GM18873 (cell line): Measurements from ENCODE around the gene TAF13.
"Not testable (repeated sequence)": the region's sequence is repeated elsewhere in the genome, so short reads cannot be mapped to it uniquely, and the experiment has no call there.

ENCODE experiments used
- ATAC-seq: cut with Tn5 transposase; IDR thresholded peaks from one replicate; pipeline ENCODE4 v1.9.1; 2021; ENCODE audit warnings: mild to moderate bottlenecking, moderate library complexity, moderate number of reproducible peaks; ENCODE audit not compliant: unreplicated experiment, low FRiP score

TAF13 gene

DNA sequence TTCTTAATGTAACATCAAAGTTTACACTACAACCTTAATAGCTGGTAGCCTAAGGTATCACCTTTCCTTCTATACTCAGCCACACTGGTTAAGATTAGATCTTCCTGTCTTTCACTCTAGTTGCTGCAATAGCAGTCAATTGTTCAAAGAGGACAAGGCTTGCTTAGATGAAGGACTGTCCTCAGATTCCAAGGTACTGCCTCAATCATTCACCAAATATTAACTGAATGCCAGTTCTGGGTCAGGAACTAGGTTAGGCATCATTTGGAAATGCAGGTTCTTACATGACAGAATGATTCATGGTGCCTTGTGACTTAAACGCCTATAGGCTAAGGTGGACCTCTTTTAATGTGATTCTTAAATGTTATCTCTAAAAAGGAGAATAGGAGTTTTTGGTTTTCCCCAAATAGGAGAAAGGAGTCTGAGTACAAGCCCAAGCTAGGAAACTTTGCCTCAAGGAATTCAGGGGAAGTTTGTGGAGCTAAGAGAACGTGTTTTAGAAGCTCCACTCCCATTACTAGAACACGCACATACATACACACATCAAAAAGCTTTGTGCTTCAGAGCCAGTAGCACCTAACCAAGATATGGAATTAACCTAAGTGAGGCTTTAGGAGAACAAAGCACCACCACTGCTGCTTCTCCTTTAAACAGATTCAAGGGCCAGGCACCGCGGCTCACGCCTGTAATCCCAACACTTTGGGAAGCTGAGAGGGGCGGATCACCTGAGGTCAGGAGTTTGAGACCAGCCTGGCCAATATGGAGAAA lies 25.4 kb downstream of the TAF13 start:
- ATAC-seq: no peak

DNA sequence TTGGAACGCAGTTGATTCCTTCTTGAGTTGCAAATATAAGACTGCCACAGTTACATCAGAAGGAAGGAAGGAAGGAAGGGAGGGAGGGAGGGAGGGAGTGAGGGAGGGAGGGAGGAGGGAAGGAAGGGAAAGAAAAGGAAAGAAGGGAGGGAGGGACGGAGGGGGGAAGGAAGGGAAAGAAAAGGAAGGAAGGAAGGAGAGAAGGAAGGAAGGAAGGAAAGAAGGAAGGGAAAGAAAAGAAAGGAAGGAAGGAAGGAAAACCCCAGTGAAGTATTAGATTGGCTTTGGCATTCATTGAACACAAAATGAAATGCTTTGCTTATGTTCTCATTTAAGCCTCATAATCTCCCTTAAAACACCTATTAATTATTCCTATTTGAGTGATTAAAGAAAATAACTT lies 27.5 kb downstream of the TAF13 start:
- ATAC-seq: no peak

DNA sequence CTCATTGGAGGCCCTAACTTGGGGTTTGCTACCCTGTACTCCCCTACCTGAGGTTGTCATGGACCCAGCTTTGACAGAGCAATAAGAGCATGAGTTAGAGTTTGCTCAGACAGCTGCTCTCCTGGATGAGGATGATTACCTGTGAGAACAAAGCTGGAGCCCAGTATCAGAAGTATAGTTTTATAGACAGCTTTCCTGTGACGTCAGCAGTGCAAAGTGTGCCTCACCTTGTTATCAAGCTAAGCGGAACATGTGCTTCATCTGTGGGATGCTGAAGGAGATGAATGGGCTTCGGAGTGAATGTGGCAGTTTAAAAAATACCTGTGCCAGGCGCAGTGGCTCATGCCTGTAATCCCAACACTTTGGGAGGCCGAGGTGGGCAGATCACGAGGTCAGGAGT lies 28.5 kb downstream of the TAF13 start:
- no peak for ATAC-seq

DNA sequence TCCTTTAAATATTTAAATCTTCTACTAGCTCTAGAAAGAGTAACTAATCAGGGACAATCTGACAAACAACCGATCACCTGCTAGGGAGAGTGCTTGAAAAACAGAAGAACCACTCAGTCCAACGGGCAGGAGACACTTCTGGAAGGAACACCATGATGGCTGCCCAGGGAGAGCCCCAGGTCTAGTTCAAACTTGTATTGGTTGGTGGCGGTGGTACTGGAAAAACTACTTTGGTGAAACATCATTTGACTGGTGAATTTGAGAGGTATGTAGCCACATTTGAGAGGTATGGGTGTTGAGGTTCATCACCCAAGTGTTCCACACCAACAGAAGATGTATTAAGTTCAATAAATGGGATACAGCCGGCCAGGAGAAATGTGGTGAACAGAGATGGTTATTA lies 29.1 kb downstream of the TAF13 start:
- ATAC-seq: no peak

DNA sequence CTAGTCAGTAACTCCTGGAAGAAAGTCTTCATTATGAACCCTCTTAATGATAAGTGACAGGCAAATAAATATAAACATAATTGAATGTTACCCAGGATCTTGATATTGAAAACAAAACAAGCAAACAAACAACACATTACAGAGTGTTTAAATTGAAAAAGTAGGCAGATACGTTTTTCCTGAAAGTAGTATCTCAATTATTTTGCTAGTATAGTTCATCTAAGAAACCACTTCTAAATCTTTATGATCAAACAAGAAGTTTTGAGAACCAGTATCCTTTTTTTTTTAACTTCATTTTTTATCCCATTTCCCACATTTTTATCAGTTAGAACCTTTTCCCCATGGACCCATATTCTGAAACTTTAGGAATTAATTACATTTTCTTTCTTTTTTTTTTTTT lies 30.2 kb downstream of the TAF13 start:
- ATAC-seq: no peak

DNA sequence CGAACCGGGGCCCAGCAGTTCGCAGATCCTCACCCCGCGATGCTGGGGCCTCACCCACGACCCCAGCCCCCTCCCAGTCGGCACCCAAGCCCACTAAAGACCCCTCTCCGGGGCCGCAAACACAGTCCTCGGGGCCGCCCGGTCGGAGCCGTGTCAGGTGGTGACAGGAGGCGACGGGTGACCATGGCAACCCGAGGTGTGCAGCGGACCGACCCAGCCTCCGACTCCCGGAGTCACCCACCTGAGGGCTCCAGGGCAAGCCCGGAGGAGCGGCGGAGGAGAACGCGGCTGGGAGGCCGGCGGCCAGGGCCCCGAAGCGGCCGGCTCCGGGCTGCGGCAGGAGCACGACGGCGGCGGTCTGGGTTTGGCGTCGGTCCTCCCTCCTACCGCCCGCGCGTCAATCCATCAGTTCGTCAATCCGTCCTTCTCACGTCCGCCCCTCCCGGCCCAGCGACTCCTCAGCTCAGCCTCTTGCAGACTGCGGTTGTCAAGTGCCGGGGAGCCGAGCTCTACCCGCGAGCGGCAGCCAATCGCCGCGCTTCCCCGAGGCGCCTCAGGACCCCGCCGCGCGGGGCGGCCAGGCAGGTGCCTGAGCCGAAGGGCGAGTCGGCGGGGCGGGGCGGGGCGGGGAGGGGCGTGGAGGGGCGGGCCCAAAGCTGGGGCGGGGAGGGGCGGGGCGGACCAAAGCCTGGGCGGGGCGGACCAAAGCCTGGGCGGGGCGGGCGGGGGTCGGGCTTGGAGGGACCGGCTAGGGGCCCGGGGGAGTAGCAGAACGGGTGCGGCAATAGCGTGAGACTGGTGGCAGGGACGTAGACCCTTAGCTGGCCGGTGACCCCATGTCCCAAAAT lies 34.0 kb downstream of the TAF13 start, which contains the start of gene WDR47:
Gene WDR47, minus strand, starts transcription at position 482 of the 848 bp plus-strand sequence. CDS start 18,590 bp downstream, outside the sequence.
- peak; percentile 91 for ATAC-seq

DNA sequence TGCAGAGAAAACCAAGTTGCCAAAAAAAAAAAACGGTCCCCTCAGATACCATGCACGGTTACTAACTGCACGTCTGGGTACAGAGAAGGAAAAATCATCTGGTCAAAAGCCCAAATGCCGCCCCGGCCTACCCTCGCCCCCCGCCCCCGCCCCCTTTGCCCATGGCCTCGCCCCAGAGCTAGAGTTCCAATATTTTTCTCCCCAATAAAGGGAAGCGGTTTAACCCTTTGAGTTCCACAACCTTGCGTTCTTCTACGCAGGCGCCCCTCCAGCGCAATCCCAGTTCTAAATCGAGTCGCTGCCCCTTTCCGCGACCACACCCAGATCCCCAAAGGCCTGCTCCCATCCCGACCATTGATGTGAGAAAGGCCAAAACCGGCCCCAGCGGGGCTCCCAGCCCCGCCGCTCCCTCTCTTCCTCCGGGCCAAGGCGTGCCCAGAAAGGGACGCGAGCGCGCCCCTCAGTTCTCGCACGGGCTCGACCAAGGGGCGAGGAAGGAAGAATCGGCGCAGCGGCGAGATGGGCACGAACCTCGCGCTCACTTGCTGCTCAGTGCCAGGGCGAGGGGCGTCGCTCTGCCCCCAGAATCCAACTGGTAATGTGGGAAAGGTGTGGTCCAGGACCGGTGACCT lies 34.7 kb downstream of the TAF13 start:
- peak; percentile 24 for ATAC-seq

DNA sequence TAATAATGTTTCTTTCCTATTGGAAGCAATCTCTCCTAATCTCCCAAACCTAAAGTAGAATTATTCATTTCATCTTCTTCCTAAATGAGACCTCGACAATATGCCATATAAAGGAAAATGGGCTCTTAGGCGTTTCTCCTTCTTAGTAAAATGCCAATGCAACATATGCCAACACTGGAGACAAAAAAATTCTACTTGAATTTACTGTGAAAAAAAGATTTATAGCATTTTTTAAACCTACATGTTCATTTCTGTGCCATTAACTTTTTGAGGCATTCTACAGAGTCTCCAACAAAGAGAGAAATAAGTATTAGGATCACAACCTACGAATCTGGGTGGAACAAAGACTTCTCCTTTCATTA lies 35.2 kb downstream of the TAF13 start:
- no peak for ATAC-seq

DNA sequence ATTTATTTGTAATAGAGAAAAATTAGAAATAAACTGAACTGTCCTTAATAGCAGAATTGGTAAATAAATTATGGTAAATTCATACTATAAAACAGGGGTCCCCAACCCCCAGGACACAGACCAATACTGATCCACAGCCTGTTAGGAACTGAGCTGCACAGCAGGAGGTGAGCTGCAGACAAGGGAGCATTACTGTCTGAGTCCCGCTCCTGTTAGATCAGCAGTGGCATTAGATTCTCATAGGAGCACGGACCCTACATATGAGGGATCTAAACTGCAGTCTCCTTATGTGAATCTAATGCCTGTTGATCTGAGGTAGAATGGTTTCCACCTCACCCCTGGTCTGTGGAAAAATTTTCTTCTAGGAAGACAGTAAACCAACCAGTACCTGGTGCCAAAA lies 41.4 kb downstream of the TAF13 start:
- ATAC-seq: no peak

DNA sequence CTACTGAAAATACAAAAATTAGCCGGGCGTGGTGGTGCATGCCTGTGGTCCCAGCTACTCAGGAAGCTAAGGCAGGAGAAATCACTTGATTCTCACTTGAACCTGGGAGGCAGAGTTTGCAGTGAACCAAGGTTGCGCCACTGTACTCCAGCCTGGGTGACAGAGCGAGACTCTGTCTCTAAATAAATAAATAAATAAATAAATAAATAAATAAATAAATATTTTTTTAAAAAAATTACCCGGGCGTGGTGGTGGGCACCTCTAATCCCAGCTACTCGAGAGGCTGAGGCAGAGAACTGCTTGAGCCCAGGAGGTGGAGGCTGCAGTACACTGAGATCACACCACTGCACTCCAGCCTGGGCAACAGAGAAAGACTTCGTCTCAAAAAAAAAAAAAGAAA lies 46.3 kb downstream of the TAF13 start:
- ATAC-seq: not testable (repeated sequence)

DNA sequence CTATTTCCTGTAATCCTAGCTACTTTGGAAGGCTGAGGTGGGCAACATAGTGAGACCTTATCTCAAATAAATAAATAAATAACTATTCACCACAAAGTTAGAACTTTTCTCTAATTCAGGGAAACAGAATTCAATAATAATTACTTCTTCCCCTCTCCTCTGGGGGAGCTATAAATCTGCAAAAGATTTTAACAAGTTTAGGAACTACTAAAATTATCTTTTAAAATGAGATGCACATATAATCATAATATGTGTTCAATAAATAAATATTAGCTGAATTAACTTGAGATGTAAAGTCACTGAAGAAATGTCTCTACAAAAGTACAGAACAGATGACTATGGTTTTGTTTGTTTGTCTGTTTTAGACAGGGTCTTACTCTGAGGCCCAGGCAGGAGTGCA lies 48.0 kb downstream of the TAF13 start:
- no peak for ATAC-seq

DNA sequence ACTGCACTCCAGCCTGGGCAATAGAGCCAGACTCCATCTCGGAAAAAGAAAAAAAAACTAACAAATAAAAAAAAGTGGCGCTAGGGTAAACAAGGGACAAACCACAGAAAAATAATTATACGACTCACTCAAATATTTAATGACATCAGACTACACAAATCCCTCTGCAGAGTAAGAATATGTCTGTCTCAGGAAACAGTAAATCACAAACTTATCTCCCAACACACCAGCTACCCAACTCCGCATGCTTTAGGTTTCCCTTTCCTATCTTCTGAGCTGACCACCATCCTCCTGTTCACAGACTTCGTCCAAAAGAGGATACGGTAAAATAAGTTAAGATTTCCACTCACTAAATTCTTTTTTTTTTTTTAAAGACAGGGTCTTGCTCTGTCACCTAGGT lies 50.1 kb downstream of the TAF13 start:
- no peak for ATAC-seq

DNA sequence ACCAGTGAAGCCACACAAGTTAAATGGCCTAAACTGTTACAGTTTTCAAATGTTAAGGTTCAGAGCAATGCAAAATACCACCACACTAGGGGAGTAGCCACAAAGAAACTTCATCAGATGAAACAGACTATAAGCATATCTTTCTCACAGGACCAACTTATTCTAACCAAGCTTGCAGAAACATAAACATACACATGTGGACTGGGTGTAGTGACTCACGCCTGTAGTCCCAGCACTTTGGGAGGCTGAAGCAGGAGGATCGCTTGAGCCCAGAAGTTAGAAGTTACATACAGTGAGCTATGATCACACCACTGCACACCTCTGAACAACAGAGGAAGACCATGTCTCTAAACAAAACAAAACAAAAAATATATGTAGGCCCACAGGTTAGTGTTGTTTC lies 51.2 kb downstream of the TAF13 start:
- no peak for ATAC-seq

DNA sequence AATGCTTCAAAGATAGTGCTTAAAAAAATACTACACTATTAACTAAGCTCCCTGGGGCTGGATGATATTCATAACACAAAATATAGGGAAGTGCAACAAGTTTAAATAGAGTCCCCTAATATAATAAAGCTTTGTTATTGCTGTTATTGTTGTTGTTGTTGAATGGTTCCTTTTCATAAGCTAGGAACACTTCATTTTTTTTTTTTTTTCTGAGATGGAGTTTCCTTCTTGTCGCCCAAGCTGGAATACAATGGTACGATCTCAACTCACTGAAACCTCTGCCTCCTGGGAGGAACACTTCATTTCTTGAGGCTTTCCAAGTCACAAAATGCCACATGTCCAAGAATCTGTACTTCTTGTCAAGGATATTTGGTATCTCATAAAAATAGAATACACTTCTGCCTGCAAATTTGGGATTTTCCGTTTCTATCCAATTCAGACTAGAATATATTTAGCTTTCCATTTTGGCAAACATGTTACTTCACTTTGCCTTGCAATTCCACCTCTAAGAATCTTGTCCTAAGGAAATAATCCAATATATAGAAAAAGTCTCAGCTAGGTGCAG lies 55.0 kb downstream of the TAF13 start:
- no peak for ATAC-seq

DNA sequence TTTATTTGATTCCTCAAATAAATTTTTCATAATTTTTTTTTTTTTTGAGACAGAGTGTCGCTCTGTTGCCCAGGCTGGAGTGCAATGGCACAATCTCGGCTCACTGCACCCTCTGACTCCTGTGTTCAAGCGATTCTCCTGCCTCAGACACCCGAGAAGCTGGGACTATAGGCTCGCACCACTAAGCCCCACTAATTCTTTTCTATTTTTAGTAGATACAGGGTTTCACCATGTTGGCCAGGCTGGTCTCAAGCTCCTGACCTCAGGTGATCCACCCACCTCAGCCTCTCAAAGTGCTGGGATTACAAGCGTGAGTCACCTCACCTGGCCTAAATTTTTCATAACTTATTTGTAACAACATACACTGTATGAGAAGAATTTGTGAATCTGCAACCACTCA lies 58.1 kb downstream of the TAF13 start:
- not testable (repeated sequence) for ATAC-seq

DNA sequence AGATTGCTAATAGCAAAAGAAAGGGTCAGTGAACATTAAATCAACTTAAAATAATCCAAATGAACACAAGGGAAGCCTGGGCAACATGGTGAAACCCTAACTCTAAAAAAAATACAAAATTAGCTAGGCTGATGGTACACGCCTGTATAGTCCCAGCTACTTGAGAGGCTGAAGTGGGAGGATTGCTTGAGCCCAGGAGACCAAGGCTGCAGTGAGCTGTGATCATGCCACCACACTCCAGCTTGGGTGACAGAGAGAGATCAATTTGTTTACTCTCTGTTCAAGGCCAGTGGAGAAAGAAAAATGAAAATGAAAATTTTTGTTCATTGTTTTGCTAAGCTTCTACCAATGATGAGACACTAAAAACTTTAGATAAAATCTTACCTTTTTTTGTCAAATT lies 58.7 kb downstream of the TAF13 start:
- no peak for ATAC-seq
